ENCODE results near the gene ZNF524. TPM values are rescaled to one million over a fixed set of nuclear protein-coding genes. Genes with fewer than 3 reads are reported as not detected.

The ZNF524 gene
- total RNA-seq, 1 donor from 2014 or later: 6.7 TPM

- peak overlapping the region; percentile 27 for H3K4me3 Mint-ChIP-seq (ENCODE audit: unreplicated experiment)
- no peak overlapping the region for H3K27ac Mint-ChIP-seq (ENCODE audit: unreplicated experiment)
- peaks cover 5% of the 10 kb centered on the region for H3K36me3 Mint-ChIP-seq (ENCODE audit: unreplicated experiment)
- TF ChIP-seq CTCF (IDR thresholded peaks at IDR 0.05; ENCODE audit: partially characterized antibody, unreplicated experiment): no peak
- peaks cover 18% of the 10 kb centered on the region for H3K4me1 Mint-ChIP-seq (ENCODE audit: low read depth, unreplicated experiment)
- peaks cover 21% of the 10 kb centered on the region for H3K9me3 Mint-ChIP-seq (ENCODE audit: unreplicated experiment)
- DNase-seq: no peak
- peaks cover 16% of the 10 kb centered on the region for H3K27me3 Mint-ChIP-seq (ENCODE audit: unreplicated experiment)
Observed at GRCh38 chr19:55602104-55603001, 2.3 kb downstream of the ZNF524 start.

- Mint-ChIP-seq H3K9me3 (ENCODE audit: unreplicated experiment) (peaks cover 21% of the 10 kb centered on the region), H3K27me3 (ENCODE audit: unreplicated experiment) (peaks cover 20% of the 10 kb centered on the region), H3K27ac (ENCODE audit: unreplicated experiment) (no peak overlapping the region), H3K4me3 (ENCODE audit: unreplicated experiment) (peak overlapping the region; percentile 79), H3K36me3 (ENCODE audit: unreplicated experiment) (peaks cover 5% of the 10 kb centered on the region), H3K4me1 (ENCODE audit: low read depth, unreplicated experiment) (peaks cover 18% of the 10 kb centered on the region)
- no peak for TF ChIP-seq CTCF (IDR thresholded peaks at IDR 0.05; ENCODE audit: partially characterized antibody, unreplicated experiment)
- DNase-seq: no peak
Observed at GRCh38 chr19:55603115-55603514, 3.0 kb downstream of the ZNF524 start.

- Mint-ChIP-seq H3K9me3 (ENCODE audit: unreplicated experiment) (peaks cover 18% of the 10 kb centered on the region), H3K36me3 (ENCODE audit: unreplicated experiment) (peaks cover 2% of the 10 kb centered on the region), H3K27me3 (ENCODE audit: unreplicated experiment) (peaks cover 19% of the 10 kb centered on the region), H3K4me3 (ENCODE audit: unreplicated experiment) (peak overlapping the region; percentile 79), H3K4me1 (ENCODE audit: low read depth, unreplicated experiment) (peaks cover 15% of the 10 kb centered on the region), H3K27ac (ENCODE audit: unreplicated experiment) (no peak overlapping the region)
- no peak for DNase-seq
- no peak for TF ChIP-seq CTCF (IDR thresholded peaks at IDR 0.05; ENCODE audit: partially characterized antibody, unreplicated experiment)
Observed at GRCh38 chr19:55603581-55604292, 3.6 kb downstream of the ZNF524 start.

DNA sequence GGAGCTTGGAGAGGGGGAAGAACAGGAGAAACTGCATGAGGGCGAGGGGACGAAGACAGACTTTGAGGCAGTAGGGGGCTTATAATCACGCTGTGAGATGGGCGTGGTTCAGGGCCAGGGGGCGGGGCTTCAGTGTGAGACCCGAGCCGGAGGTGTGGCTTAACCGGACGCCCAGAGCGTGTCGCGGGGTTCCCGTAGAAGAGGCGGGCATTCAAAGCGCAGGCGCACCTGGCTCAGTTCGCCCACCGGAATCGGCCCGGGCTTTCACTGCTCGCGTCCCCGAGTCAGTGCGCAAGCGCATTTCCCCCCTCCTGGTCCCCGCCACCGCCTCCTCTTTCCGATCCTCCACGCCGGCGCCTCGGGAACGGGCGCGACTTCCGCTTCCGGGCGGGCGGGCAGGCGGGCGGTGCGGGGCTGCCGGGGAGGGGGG, 5.1 kb downstream of the ZNF524 start:
- H3K36me3 Mint-ChIP-seq (ENCODE audit: unreplicated experiment): peaks cover 4% of the 10 kb centered on the region
- peak overlapping the region; percentile 92 for H3K27ac Mint-ChIP-seq (ENCODE audit: unreplicated experiment)
- peak overlapping the region; percentile 89 for H3K4me3 Mint-ChIP-seq (ENCODE audit: unreplicated experiment)
- DNase-seq: peak; percentile 96
- H3K4me1 Mint-ChIP-seq (ENCODE audit: low read depth, unreplicated experiment): peaks cover 13% of the 10 kb centered on the region
- TF ChIP-seq CTCF (IDR thresholded peaks at IDR 0.05; ENCODE audit: partially characterized antibody, unreplicated experiment): no peak
- H3K9me3 Mint-ChIP-seq (ENCODE audit: unreplicated experiment): peaks cover 12% of the 10 kb centered on the region
- H3K27me3 Mint-ChIP-seq (ENCODE audit: unreplicated experiment): peaks cover 15% of the 10 kb centered on the region

All from glutamatergic neuron (in vitro differentiated cells).